Measurements from ENCODE around the gene SLC22A31. TPM values are rescaled to one million over a fixed set of nuclear protein-coding genes. Genes with fewer than 3 reads are reported as not detected.

The SLC22A31 gene
- total and polyA plus RNA-seq, 2 experiments from 2014 or later, result 2.1 to 13.8 TPM

DNA sequence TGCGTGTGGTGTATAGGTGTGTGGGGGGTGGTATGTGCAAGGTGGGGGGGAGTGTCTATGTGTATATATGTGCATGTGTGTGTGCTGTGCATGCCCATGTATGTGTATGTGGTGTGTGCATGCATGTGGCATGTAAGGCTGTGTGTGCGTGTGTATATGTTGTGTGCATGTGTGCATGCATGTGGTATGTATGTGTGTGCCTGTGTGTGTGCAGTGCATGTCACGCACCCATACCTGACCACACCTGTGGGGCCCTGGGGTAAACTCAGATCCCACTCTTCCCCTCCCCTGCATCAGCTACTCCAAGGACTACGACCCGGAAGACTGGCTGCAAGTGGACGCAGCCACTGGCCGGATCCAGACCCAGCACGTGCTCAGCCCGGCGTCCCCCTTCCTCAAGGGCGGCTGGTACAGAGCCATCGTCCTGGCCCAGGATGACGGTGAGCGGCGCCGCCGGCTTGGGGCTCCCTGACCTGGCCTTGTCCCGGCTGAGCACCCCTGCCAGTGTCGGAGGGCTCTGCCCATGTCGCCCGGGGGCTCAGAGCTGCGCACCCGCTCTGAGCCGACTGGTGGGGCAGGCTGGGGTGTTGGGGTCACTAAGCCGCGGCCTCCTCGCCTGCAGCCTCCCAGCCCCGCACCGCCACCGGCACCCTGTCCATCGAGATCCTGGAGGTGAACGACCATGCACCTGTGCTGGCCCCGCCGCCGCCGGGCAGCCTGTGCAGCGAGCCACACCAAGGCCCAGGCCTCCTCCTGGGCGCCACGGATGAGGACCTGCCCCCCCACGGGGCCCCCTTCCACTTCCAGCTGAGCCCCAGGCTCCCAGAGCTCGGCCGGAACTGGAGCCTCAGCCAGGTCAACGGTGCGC, 9.1 kb downstream of the SLC22A31 start:
- H3K4me2 ChIP-seq, result peak overlapping the region; percentile 67
- no peak overlapping the region for H3K27ac ChIP-seq (ENCODE audit: low read depth)
- H3K27me3 Mint-ChIP-seq (ENCODE audit: insufficient read depth, low read depth, poor library complexity), result peaks cover 16% of the 10 kb centered on the region
- H3K27me3 ChIP-seq (ENCODE audit: insufficient read depth), result no peaks in the 10 kb centered on the region
- TF ChIP-seq ZNF331 (CRISPR knock-in tag; IDR thresholded peaks at IDR 0.05; ENCODE audit: low read depth) (no peak), NANOG (IDR thresholded peaks at IDR 0.05; ENCODE audit: borderline replicate concordance) (no peak), ZNF114 (CRISPR knock-in tag; IDR thresholded peaks at IDR 0.05) (no peak), STAT1 (IDR thresholded peaks at IDR 0.05; ENCODE audit: unreplicated experiment) (no peak), POLR2AphosphoS5 (IDR thresholded peaks at IDR 0.05; ENCODE audit: low read depth) (no peak), CREB1 (CRISPR knock-in tag; IDR thresholded peaks at IDR 0.05; ENCODE audit: low read depth) (no peak), EZH2phosphoT487 (IDR thresholded peaks at IDR 0.05; ENCODE audit: unreplicated experiment) (no peak), EZH2 (IDR thresholded peaks at IDR 0.05; ENCODE audit: low read depth, unreplicated experiment) (no peak), JUNB (IDR thresholded peaks at IDR 0.05; ENCODE audit: unreplicated experiment) (no peak)
- TF ChIP-seq, protein P1, sequence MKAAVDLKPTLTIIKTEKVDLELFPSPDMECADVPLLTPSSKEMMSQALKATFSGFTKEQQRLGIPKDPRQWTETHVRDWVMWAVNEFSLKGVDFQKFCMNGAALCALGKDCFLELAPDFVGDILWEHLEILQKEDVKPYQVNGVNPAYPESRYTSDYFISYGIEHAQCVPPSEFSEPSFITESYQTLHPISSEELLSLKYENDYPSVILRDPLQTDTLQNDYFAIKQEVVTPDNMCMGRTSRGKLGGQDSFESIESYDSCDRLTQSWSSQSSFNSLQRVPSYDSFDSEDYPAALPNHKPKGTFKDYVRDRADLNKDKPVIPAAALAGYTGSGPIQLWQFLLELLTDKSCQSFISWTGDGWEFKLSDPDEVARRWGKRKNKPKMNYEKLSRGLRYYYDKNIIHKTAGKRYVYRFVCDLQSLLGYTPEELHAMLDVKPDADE (IDR thresholded peaks at IDR 0.05), result no peak
- TF ChIP-seq, protein P2, sequence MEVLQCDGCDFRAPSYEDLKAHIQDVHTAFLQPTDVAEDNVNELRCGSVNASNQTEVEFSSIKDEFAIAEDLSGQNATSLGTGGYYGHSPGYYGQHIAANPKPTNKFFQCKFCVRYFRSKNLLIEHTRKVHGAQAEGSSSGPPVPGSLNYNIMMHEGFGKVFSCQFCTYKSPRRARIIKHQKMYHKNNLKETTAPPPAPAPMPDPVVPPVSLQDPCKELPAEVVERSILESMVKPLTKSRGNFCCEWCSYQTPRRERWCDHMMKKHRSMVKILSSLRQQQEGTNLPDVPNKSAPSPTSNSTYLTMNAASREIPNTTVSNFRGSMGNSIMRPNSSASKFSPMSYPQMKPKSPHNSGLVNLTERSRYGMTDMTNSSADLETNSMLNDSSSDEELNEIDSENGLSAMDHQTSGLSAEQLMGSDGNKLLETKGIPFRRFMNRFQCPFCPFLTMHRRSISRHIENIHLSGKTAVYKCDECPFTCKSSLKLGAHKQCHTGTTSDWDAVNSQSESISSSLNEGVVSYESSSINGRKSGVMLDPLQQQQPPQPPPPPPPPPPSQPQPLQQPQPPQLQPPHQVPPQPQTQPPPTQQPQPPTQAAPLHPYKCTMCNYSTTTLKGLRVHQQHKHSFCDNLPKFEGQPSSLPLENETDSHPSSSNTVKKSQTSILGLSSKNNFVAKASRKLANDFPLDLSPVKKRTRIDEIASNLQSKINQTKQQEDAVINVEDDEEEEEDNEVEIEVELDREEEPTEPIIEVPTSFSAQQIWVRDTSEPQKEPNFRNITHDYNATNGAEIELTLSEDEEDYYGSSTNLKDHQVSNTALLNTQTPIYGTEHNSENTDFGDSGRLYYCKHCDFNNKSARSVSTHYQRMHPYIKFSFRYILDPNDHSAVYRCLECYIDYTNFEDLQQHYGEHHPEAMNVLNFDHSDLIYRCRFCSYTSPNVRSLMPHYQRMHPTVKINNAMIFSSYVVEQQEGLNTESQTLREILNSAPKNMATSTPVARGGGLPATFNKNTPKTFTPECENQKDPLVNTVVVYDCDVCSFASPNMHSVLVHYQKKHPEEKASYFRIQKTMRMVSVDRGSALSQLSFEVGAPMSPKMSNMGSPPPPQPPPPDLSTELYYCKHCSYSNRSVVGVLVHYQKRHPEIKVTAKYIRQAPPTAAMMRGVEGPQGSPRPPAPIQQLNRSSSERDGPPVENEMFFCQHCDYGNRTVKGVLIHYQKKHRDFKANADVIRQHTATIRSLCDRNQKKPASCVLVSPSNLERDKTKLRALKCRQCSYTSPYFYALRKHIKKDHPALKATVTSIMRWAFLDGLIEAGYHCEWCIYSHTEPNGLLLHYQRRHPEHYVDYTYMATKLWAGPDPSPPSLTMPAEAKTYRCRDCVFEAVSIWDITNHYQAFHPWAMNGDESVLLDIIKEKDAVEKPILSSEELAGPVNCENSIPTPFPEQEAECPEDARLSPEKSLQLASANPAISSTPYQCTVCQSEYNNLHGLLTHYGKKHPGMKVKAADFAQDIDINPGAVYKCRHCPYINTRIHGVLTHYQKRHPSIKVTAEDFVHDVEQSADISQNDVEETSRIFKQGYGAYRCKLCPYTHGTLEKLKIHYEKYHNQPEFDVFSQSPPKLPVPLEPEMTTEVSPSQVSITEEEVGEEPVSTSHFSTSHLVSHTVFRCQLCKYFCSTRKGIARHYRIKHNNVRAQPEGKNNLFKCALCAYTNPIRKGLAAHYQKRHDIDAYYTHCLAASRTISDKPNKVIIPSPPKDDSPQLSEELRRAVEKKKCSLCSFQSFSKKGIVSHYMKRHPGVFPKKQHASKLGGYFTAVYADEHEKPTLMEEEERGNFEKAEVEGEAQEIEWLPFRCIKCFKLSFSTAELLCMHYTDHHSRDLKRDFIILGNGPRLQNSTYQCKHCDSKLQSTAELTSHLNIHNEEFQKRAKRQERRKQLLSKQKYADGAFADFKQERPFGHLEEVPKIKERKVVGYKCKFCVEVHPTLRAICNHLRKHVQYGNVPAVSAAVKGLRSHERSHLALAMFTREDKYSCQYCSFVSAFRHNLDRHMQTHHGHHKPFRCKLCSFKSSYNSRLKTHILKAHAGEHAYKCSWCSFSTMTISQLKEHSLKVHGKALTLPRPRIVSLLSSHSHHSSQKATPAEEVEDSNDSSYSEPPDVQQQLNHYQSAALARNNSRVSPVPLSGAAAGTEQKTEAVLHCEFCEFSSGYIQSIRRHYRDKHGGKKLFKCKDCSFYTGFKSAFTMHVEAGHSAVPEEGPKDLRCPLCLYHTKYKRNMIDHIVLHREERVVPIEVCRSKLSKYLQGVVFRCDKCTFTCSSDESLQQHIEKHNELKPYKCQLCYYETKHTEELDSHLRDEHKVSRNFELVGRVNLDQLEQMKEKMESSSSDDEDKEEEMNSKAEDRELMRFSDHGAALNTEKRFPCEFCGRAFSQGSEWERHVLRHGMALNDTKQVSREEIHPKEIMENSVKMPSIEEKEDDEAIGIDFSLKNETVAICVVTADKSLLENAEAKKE (CRISPR knock-in tag; IDR thresholded peaks at IDR 0.05), result no peak
- TF ChIP-seq, protein P3, sequence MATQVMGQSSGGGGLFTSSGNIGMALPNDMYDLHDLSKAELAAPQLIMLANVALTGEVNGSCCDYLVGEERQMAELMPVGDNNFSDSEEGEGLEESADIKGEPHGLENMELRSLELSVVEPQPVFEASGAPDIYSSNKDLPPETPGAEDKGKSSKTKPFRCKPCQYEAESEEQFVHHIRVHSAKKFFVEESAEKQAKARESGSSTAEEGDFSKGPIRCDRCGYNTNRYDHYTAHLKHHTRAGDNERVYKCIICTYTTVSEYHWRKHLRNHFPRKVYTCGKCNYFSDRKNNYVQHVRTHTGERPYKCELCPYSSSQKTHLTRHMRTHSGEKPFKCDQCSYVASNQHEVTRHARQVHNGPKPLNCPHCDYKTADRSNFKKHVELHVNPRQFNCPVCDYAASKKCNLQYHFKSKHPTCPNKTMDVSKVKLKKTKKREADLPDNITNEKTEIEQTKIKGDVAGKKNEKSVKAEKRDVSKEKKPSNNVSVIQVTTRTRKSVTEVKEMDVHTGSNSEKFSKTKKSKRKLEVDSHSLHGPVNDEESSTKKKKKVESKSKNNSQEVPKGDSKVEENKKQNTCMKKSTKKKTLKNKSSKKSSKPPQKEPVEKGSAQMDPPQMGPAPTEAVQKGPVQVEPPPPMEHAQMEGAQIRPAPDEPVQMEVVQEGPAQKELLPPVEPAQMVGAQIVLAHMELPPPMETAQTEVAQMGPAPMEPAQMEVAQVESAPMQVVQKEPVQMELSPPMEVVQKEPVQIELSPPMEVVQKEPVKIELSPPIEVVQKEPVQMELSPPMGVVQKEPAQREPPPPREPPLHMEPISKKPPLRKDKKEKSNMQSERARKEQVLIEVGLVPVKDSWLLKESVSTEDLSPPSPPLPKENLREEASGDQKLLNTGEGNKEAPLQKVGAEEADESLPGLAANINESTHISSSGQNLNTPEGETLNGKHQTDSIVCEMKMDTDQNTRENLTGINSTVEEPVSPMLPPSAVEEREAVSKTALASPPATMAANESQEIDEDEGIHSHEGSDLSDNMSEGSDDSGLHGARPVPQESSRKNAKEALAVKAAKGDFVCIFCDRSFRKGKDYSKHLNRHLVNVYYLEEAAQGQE (IDR thresholded peaks at IDR 0.05; ENCODE audit: unreplicated experiment), result no peak
- TF ChIP-seq, protein P4, sequence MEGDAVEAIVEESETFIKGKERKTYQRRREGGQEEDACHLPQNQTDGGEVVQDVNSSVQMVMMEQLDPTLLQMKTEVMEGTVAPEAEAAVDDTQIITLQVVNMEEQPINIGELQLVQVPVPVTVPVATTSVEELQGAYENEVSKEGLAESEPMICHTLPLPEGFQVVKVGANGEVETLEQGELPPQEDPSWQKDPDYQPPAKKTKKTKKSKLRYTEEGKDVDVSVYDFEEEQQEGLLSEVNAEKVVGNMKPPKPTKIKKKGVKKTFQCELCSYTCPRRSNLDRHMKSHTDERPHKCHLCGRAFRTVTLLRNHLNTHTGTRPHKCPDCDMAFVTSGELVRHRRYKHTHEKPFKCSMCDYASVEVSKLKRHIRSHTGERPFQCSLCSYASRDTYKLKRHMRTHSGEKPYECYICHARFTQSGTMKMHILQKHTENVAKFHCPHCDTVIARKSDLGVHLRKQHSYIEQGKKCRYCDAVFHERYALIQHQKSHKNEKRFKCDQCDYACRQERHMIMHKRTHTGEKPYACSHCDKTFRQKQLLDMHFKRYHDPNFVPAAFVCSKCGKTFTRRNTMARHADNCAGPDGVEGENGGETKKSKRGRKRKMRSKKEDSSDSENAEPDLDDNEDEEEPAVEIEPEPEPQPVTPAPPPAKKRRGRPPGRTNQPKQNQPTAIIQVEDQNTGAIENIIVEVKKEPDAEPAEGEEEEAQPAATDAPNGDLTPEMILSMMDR (conservative IDR thresholded peaks at IDR 0.05; ENCODE audit: low read depth in 2 of 2), result no peak
- ATAC-seq (peak; percentile 6), DNase-seq (ENCODE audit: low spot score) (no peak)
- no peak overlapping the region; the same call in 1 of the 3 replicates for H3K4me3 Mint-ChIP-seq
- H3K4me3 ChIP-seq, result peak overlapping the region; percentile 37; the same call in 1 of the 2 replicates
- H3K4me1 ChIP-seq (ENCODE audit: insufficient read depth), result no peaks in the 10 kb centered on the region
- no peaks in the 10 kb centered on the region for H3K9me2 ChIP-seq (ENCODE audit: insufficient read depth)
- H3K4me1 Mint-ChIP-seq, result no peaks in the 10 kb centered on the region
- peaks cover 8% of the 10 kb centered on the region; the same call in 2 of the 3 replicates for H3K9me3 Mint-ChIP-seq
- H3F3A ChIP-seq (replicated peaks; ENCODE audit: low read depth), result no peaks in the 10 kb centered on the region
- no peaks in the 10 kb centered on the region for H3K36me3 Mint-ChIP-seq (ENCODE audit: low read depth)
- H2AFZ ChIP-seq, result no peak overlapping the region
- H3K36me3 ChIP-seq (ENCODE audit: insufficient read depth), result no peaks in the 10 kb centered on the region
- H3K79me2 ChIP-seq (replicated peaks; ENCODE audit: insufficient read depth), result no peaks in the 10 kb centered on the region
- H4K20me1 ChIP-seq (replicated peaks; ENCODE audit: insufficient read depth), result no peaks in the 10 kb centered on the region
- H3K27ac Mint-ChIP-seq, result no peak overlapping the region

Data from GM23338 (cell line).